ENCODE data around the gene NME8.
A peak's percentile ranks its signal among the peaks of the same experiment; 100 is the strongest.
"Not testable (repeated sequence)": the region's sequence is repeated elsewhere in the genome, so short reads cannot be mapped to it uniquely, and the experiment has no call there.

The NME8 gene

DNA sequence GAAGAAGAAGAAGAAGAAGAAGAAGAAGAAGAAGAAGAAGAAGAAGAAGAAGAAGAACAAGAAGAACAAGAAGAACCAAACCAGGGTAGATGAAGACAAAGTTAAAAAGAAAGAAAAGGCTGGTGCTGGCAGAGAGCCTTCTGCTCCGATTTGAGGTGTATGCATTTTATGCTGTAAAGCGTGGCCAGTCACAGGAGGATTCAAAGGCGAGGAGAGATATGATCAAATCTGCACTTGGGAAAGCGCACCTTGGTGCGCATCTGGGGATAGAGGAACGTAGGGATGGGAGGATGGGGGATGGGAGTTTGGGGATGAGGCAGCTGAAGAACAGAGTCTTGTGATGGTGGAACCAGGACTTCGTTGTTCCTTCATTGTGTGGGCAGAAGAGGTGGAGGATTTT, at the start of gene NME8:
NME8 (plus strand) TSS at position 301 of the 400 bp plus-strand sequence. CDS start 1,670 bp downstream, outside the sequence.
- Histone ChIP-seq H3F3A (ENCODE audit: insufficient read depth, low read length) (no peaks in the 10 kb centered on the region), H3K4me1 (ENCODE audit: low read length) (no peaks in the 10 kb centered on the region), H3K9ac (ENCODE audit: low read length) (no peak within 1 kb of the TSS), H3K4me3 (ENCODE audit: low read length) (no peak within 1 kb of the TSS), H2AFZ (ENCODE audit: low read length) (no peak within 1 kb of the TSS), H4K20me1 (ENCODE audit: insufficient read depth, low read length) (no peaks in the 10 kb centered on the region), H3K9me2 (replicated peaks; ENCODE audit: insufficient read depth, low read length) (no peaks in the 10 kb centered on the region), H3K9me3 (replicated peaks; ENCODE audit: insufficient read depth, low read length) (no peaks in the 10 kb centered on the region), H3K27ac (ENCODE audit: low read length) (no peak within 1 kb of the TSS), H3K79me2 (ENCODE audit: low read length) (no peaks in the 10 kb centered on the region), H3K27me3 (replicated peaks; ENCODE audit: insufficient read depth, low read length) (no peaks in the 10 kb centered on the region), H3K4me2 (ENCODE audit: low read depth, low read length) (no peak within 1 kb of the TSS), H3K36me3 (replicated peaks; ENCODE audit: insufficient read depth, low read length) (no peaks in the 10 kb centered on the region)
- TF ChIP-seq EZH2 (optimal IDR thresholded peaks at IDR 0.05; ENCODE audit: low read depth, low read length), result no peak
- TF ChIP-seq CTCF (IDR thresholded peaks at IDR 0.05; ENCODE audit: low read length), result no peak
- no peak for TF ChIP-seq EZH2phosphoT487 (IDR thresholded peaks at IDR 0.05; ENCODE audit: low read length)
- DNase-seq, result no peak

GRCh38 chr7:37806152-37806551, 42.2 kb upstream of the NME8 start:
- Histone ChIP-seq H3K4me1 (ENCODE audit: low read length) (no peaks in the 10 kb centered on the region), H3K27me3 (replicated peaks; ENCODE audit: insufficient read depth, low read length) (no peaks in the 10 kb centered on the region), H4K20me1 (ENCODE audit: insufficient read depth, low read length) (no peaks in the 10 kb centered on the region), H3K9me3 (replicated peaks; ENCODE audit: insufficient read depth, low read length) (no peaks in the 10 kb centered on the region), H3F3A (ENCODE audit: insufficient read depth, low read length) (no peaks in the 10 kb centered on the region), H3K27ac (ENCODE audit: low read length) (no peak overlapping the region), H3K79me2 (ENCODE audit: low read length) (no peaks in the 10 kb centered on the region), H3K4me2 (ENCODE audit: low read depth, low read length) (no peak overlapping the region), H2AFZ (ENCODE audit: low read length) (no peak overlapping the region), H3K4me3 (ENCODE audit: low read length) (no peak overlapping the region), H3K9me2 (replicated peaks; ENCODE audit: insufficient read depth, low read length) (no peaks in the 10 kb centered on the region), H3K9ac (ENCODE audit: low read length) (no peak overlapping the region), H3K36me3 (replicated peaks; ENCODE audit: insufficient read depth, low read length) (no peaks in the 10 kb centered on the region)
- no peak for DNase-seq
- TF ChIP-seq CTCF (IDR thresholded peaks at IDR 0.05; ENCODE audit: low read length), result no peak
- no peak for TF ChIP-seq EZH2 (optimal IDR thresholded peaks at IDR 0.05; ENCODE audit: low read depth, low read length)
- no peak for TF ChIP-seq EZH2phosphoT487 (IDR thresholded peaks at IDR 0.05; ENCODE audit: low read length)

GRCh38 chr7:37812161-37812580, 36.2 kb upstream of the NME8 start:
- H3K79me2 ChIP-seq (ENCODE audit: low read length); H3K4me2 ChIP-seq (ENCODE audit: low read depth, low read length); H3K9me3 ChIP-seq (replicated peaks; ENCODE audit: insufficient read depth, low read length); H2AFZ ChIP-seq (ENCODE audit: low read length); H4K20me1 ChIP-seq (ENCODE audit: insufficient read depth, low read length); H3K36me3 ChIP-seq (replicated peaks; ENCODE audit: insufficient read depth, low read length); H3K27ac ChIP-seq (ENCODE audit: low read length); H3K27me3 ChIP-seq (replicated peaks; ENCODE audit: insufficient read depth, low read length); H3K4me3 ChIP-seq (ENCODE audit: low read length); H3K9me2 ChIP-seq (replicated peaks; ENCODE audit: insufficient read depth, low read length); H3K9ac ChIP-seq (ENCODE audit: low read length): not testable (repeated sequence)
- Histone ChIP-seq H3K4me1 (ENCODE audit: low read length) (peaks cover 28% of the 10 kb centered on the region), H3F3A (ENCODE audit: insufficient read depth, low read length) (peaks cover 17% of the 10 kb centered on the region)
- peak; percentile 12 for DNase-seq

GRCh38 chr7:37815671-37816371, 32.6 kb upstream of the NME8 start:
- no peaks in the 10 kb centered on the region for H3K9me2 ChIP-seq (replicated peaks; ENCODE audit: insufficient read depth, low read length)
- peak; percentile 75 for DNase-seq
- H3K36me3 ChIP-seq (replicated peaks; ENCODE audit: insufficient read depth, low read length), result no peaks in the 10 kb centered on the region
- H3K9ac ChIP-seq (ENCODE audit: low read length), result peak overlapping the region; percentile 15; the same call in 1 of the 2 replicates
- no peaks in the 10 kb centered on the region for H4K20me1 ChIP-seq (ENCODE audit: insufficient read depth, low read length)
- H3K4me1 ChIP-seq (ENCODE audit: low read length), result peaks cover 37% of the 10 kb centered on the region
- peak overlapping the region; percentile 9; the same call in 1 of the 2 replicates for H2AFZ ChIP-seq (ENCODE audit: low read length)
- H3K4me3 ChIP-seq (ENCODE audit: low read length), result peak overlapping the region; percentile 1; the same call in 1 of the 2 replicates
- no peaks in the 10 kb centered on the region for H3K79me2 ChIP-seq (ENCODE audit: low read length)
- peak overlapping the region; percentile 72 for H3K27ac ChIP-seq (ENCODE audit: low read length)
- H3K27me3 ChIP-seq (replicated peaks; ENCODE audit: insufficient read depth, low read length), result no peaks in the 10 kb centered on the region
- H3K4me2 ChIP-seq (ENCODE audit: low read depth, low read length), result peak overlapping the region; percentile 64
- no peaks in the 10 kb centered on the region for H3K9me3 ChIP-seq (replicated peaks; ENCODE audit: insufficient read depth, low read length)
- H3F3A ChIP-seq (ENCODE audit: insufficient read depth, low read length), result peaks cover 17% of the 10 kb centered on the region
- TF ChIP-seq EZH2 (optimal IDR thresholded peaks at IDR 0.05; ENCODE audit: low read depth, low read length), result no peak
- no peak for TF ChIP-seq EZH2phosphoT487 (IDR thresholded peaks at IDR 0.05; ENCODE audit: low read length)
- TF ChIP-seq CTCF (IDR thresholded peaks at IDR 0.05; ENCODE audit: low read length), result no peak
